ENCODE results near the gene TFPI.
"Not testable (repeated sequence)": the region's sequence is repeated elsewhere in the genome, so short reads cannot be mapped to it uniquely, and the experiment has no call there.

The TFPI gene

DNA sequence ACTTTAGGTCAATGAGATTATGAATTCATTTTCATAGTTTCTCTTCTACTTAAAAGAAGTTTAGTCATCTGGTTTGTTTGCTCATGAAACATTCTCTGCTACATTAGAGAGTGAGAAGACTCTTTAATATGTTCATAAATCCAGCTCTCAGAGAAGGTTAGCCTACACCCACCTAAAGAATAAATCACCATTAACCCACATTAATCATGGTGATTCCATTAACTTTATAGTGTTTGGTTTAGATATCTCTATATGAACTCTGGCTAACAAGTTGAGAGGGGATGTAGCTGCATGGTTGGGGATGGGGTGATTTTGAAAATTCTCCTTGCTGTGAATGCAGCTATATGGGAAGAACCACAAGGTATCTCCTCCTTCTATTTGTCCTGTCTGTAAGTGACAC, 10.7 kb downstream of the TFPI start:
- no peak overlapping the region for H2BK12ac ChIP-seq (ENCODE audit: low read length)
- H3K27ac ChIP-seq (replicated peaks; ENCODE audit: low read length): no peak overlapping the region
- no peaks in the 10 kb centered on the region for H3K9me3 ChIP-seq (replicated peaks in 1 of 2; ENCODE audit: control insufficient read depth in 2 of 2, insufficient read depth in 1 of 2, low read depth in 1 of 2, low read length in 2 of 2)
- H2BK5ac ChIP-seq (ENCODE audit: low read length): no peak overlapping the region
- H3K4me2 ChIP-seq (ENCODE audit: insufficient read depth, low read length, poor library complexity, severe bottlenecking): no peak overlapping the region
- H3K18ac ChIP-seq (ENCODE audit: low read length): no peak overlapping the region
- DNase-seq (ENCODE audit: low spot score): no peak
- H2BK15ac ChIP-seq (ENCODE audit: low read length): no peak overlapping the region
- H3K4me1 ChIP-seq (ENCODE audit: control insufficient read depth in 2 of 2, insufficient read depth in 1 of 2, low read depth in 1 of 2, low read length in 2 of 2): no peaks in the 10 kb centered on the region
- no peaks in the 10 kb centered on the region for H3K36me3 ChIP-seq (replicated peaks in 1 of 2; ENCODE audit: control insufficient read depth in 2 of 2, insufficient read depth in 2 of 2, low read length in 2 of 2)
- no peaks in the 10 kb centered on the region for H3K27me3 ChIP-seq (ENCODE audit: control insufficient read depth in 3 of 3, insufficient read depth in 3 of 3, low read depth in 1 of 3, low read length in 3 of 3)
- H3K9ac ChIP-seq (ENCODE audit: low read depth, low read length, poor library complexity): no peak overlapping the region
- no peak overlapping the region for H3K4ac ChIP-seq (ENCODE audit: low read length)
- no peak overlapping the region for H3K14ac ChIP-seq (ENCODE audit: low read length)
- H2BK120ac ChIP-seq (ENCODE audit: low read depth, low read length): no peak overlapping the region
- no peak overlapping the region for H4K8ac ChIP-seq (ENCODE audit: low read depth, low read length)
- no peaks in the 10 kb centered on the region for H3K79me1 ChIP-seq (ENCODE audit: low read depth, low read length)
- no peak overlapping the region for H3K23ac ChIP-seq (ENCODE audit: low read depth, low read length, poor library complexity)
- H3K4me3 ChIP-seq (ENCODE audit: low read length in 2 of 2): no peak overlapping the region
- H4K91ac ChIP-seq (ENCODE audit: low read depth, low read length, poor library complexity): no peak overlapping the region
- no peak overlapping the region for H2AK5ac ChIP-seq (ENCODE audit: low read depth, low read length)
- H2AFZ ChIP-seq (ENCODE audit: low read length): no peak overlapping the region

DNA sequence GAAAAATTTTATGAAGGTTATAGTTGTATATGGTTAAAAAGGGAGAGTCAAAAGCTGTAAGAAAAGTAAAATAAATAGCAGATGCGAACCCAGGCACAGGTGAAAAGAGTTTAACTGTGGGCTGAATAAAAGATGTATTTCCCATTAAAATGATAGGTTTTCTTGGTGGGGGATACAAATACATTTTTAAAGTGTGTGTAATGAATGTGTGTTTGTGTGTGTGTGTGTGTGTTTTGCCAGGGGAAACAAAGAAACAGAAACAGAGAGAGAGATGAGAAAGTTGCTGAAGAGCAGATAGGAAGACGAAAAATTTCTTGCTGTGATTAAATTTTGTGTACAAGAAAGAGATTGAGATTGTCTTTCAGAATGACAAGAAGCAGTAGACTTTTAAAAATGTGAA, 12.1 kb downstream of the TFPI start:
- H3K27ac ChIP-seq (replicated peaks; ENCODE audit: low read length): no peak overlapping the region
- no peaks in the 10 kb centered on the region for H3K9me3 ChIP-seq (replicated peaks in 1 of 2; ENCODE audit: control insufficient read depth in 2 of 2, insufficient read depth in 1 of 2, low read depth in 1 of 2, low read length in 2 of 2)

DNA sequence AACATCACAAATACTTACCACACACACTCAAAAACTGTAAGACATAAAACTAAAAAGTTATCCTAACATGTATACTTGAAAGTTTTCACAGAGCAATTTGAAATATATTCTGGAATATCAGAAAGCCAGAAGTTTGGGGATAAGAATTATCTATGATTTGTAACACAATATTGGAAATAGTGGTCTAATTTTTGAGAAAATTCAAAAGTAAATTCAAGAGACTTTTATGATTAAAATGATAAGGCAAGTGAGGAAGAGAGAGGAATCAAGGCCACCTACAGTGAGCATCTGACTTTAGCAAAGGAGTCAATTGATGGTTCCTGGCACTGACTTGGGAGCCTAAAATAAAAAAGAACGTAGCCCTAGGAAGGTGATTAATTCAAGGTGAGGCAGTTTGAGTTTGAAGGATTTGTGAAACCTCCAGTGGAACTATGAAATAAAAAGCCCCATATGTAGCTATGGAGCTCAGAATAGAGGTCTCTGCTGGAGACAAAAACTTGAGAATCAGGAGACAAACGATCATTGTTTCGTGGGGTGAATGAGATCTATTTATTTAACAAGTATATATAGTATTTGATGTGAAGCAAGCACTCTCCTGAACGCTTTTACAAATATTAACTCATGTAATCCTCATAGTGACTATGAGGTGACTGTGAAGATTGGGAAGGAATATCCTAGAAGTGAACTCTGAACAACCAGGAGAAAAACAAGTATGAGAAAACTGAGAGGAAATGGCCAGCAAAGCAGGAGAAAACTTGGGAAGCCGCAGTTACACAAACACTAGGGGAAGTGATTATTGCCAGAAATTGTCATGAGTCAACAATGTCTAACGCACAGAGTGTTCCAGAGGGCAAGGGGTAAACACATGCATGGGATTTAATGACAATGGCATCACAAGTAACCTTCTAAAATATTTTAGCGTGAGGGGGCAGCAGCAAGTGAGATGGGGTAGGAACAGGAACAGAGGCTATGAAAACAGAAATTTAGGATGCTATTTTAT, 12.8 kb downstream of the TFPI start:
- Histone ChIP-seq H3K4me3 (ENCODE audit: low read length in 2 of 2) (no peak overlapping the region), H3K9ac (ENCODE audit: low read depth, low read length, poor library complexity) (no peak overlapping the region), H4K8ac (ENCODE audit: low read depth, low read length) (no peak overlapping the region), H3K4ac (ENCODE audit: low read length) (no peak overlapping the region), H2BK120ac (ENCODE audit: low read depth, low read length) (no peak overlapping the region), H3K27ac (replicated peaks; ENCODE audit: low read length) (no peak overlapping the region), H2AK5ac (ENCODE audit: low read depth, low read length) (no peak overlapping the region), H3K4me2 (ENCODE audit: insufficient read depth, low read length, poor library complexity, severe bottlenecking) (no peak overlapping the region), H2BK15ac (ENCODE audit: low read length) (no peak overlapping the region), H3K79me1 (ENCODE audit: low read depth, low read length) (no peaks in the 10 kb centered on the region), H3K27me3 (ENCODE audit: control insufficient read depth in 3 of 3, insufficient read depth in 3 of 3, low read depth in 1 of 3, low read length in 3 of 3) (no peaks in the 10 kb centered on the region), H2BK5ac (ENCODE audit: low read length) (no peak overlapping the region), H3K4me1 (ENCODE audit: control insufficient read depth in 2 of 2, insufficient read depth in 1 of 2, low read depth in 1 of 2, low read length in 2 of 2) (no peaks in the 10 kb centered on the region), H3K18ac (ENCODE audit: low read length) (no peak overlapping the region), H3K9me3 (replicated peaks in 1 of 2; ENCODE audit: control insufficient read depth in 2 of 2, insufficient read depth in 1 of 2, low read depth in 1 of 2, low read length in 2 of 2) (no peaks in the 10 kb centered on the region), H3K36me3 (replicated peaks in 1 of 2; ENCODE audit: control insufficient read depth in 2 of 2, insufficient read depth in 2 of 2, low read length in 2 of 2) (no peaks in the 10 kb centered on the region), H3K14ac (ENCODE audit: low read length) (no peak overlapping the region), H2BK12ac (ENCODE audit: low read length) (no peak overlapping the region), H3K23ac (ENCODE audit: low read depth, low read length, poor library complexity) (no peak overlapping the region), H2AFZ (ENCODE audit: low read length) (peak overlapping the region; percentile 52), H4K91ac (ENCODE audit: low read depth, low read length, poor library complexity) (no peak overlapping the region)
- WGBS, 2 donors (ENCODE audit: extremely low coverage in 2 of 2, insufficient read length in 2 of 2, insufficient replicate concordance in 1 of 2): no CpG with 5 or more reads among the region's 7 CpGs
- no peak for DNase-seq (ENCODE audit: low spot score)

More for the DNA sequence above, 12.1 kb downstream of the TFPI start:
- Histone ChIP-seq H2AFZ (ENCODE audit: low read length) (peak overlapping the region; percentile 52), H3K4me3 (ENCODE audit: low read length in 2 of 2) (no peak overlapping the region), H2BK120ac (ENCODE audit: low read depth, low read length) (no peak overlapping the region), H3K79me1 (ENCODE audit: low read depth, low read length) (no peaks in the 10 kb centered on the region), H3K18ac (ENCODE audit: low read length) (no peak overlapping the region), H2BK5ac (ENCODE audit: low read length) (no peak overlapping the region), H4K8ac (ENCODE audit: low read depth, low read length) (no peak overlapping the region), H3K27me3 (ENCODE audit: control insufficient read depth in 3 of 3, insufficient read depth in 3 of 3, low read depth in 1 of 3, low read length in 3 of 3) (no peaks in the 10 kb centered on the region), H2BK12ac (ENCODE audit: low read length) (no peak overlapping the region), H3K4me2 (ENCODE audit: insufficient read depth, low read length, poor library complexity, severe bottlenecking) (no peak overlapping the region), H3K23ac (ENCODE audit: low read depth, low read length, poor library complexity) (no peak overlapping the region), H4K91ac (ENCODE audit: low read depth, low read length, poor library complexity) (no peak overlapping the region), H3K9ac (ENCODE audit: low read depth, low read length, poor library complexity) (no peak overlapping the region), H3K4me1 (ENCODE audit: control insufficient read depth in 2 of 2, insufficient read depth in 1 of 2, low read depth in 1 of 2, low read length in 2 of 2) (no peaks in the 10 kb centered on the region), H3K14ac (ENCODE audit: low read length) (no peak overlapping the region), H3K4ac (ENCODE audit: low read length) (no peak overlapping the region), H3K36me3 (replicated peaks in 1 of 2; ENCODE audit: control insufficient read depth in 2 of 2, insufficient read depth in 2 of 2, low read length in 2 of 2) (no peaks in the 10 kb centered on the region), H2BK15ac (ENCODE audit: low read length) (no peak overlapping the region), H2AK5ac (ENCODE audit: low read depth, low read length) (no peak overlapping the region)
- WGBS, 2 donors (ENCODE audit: extremely low coverage in 2 of 2, insufficient read length in 2 of 2, insufficient replicate concordance in 1 of 2): no CpG with 5 or more reads among the region's 2 CpGs
- no peak for DNase-seq (ENCODE audit: low spot score)

DNA sequence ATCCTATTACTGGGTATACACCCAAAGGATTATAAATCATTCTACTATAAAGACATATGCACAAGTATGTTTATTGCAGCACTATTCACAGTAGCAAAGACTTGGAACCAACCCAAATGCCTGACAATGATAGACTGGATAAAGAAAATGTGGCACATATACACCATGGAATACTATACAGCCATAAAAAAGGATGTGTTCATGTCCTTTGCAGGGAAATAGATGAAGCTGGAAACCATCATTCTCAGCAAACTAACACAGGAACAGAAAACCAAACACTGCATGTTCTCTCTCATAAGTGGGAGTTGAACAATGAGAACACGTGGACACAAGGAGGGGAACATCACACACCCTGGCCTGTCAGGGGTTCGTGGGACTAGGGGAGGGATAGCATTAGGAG, 16.0 kb downstream of the TFPI start:
- not testable (repeated sequence) for H3K36me3 ChIP-seq (replicated peaks in 1 of 2; ENCODE audit: control insufficient read depth in 2 of 2, insufficient read depth in 2 of 2, low read length in 2 of 2); H3K18ac ChIP-seq (ENCODE audit: low read length); H3K4me3 ChIP-seq (ENCODE audit: low read length in 2 of 2); H2BK15ac ChIP-seq (ENCODE audit: low read length); H4K8ac ChIP-seq (ENCODE audit: low read depth, low read length); H2BK12ac ChIP-seq (ENCODE audit: low read length); H2AFZ ChIP-seq (ENCODE audit: low read length); H3K9ac ChIP-seq (ENCODE audit: low read depth, low read length, poor library complexity); H3K9me3 ChIP-seq (replicated peaks in 1 of 2; ENCODE audit: control insufficient read depth in 2 of 2, insufficient read depth in 1 of 2, low read depth in 1 of 2, low read length in 2 of 2); H3K4ac ChIP-seq (ENCODE audit: low read length); H4K91ac ChIP-seq (ENCODE audit: low read depth, low read length, poor library complexity); H2BK5ac ChIP-seq (ENCODE audit: low read length); H3K4me1 ChIP-seq (ENCODE audit: control insufficient read depth in 2 of 2, insufficient read depth in 1 of 2, low read depth in 1 of 2, low read length in 2 of 2); H3K79me1 ChIP-seq (ENCODE audit: low read depth, low read length); H3K4me2 ChIP-seq (ENCODE audit: insufficient read depth, low read length, poor library complexity, severe bottlenecking); H3K27me3 ChIP-seq (ENCODE audit: control insufficient read depth in 3 of 3, insufficient read depth in 3 of 3, low read depth in 1 of 3, low read length in 3 of 3); H3K27ac ChIP-seq (replicated peaks; ENCODE audit: low read length); H2BK120ac ChIP-seq (ENCODE audit: low read depth, low read length); H2AK5ac ChIP-seq (ENCODE audit: low read depth, low read length); H3K23ac ChIP-seq (ENCODE audit: low read depth, low read length, poor library complexity); DNase-seq (ENCODE audit: low spot score); H3K14ac ChIP-seq (ENCODE audit: low read length)
- no CpG with 5 or more reads among the region's 2 CpGs for WGBS, 2 donors (ENCODE audit: extremely low coverage in 2 of 2, insufficient read length in 2 of 2, insufficient replicate concordance in 1 of 2)
